Stimulated activated CD8-positive, alpha-beta memory T cell treated with anti-CD3 and anti-CD28 coated beads, Interleukin-4, amount 100 ng/mL, for 1 hour (primary cell): ENCODE results near the gene CYP4F3.
"Not testable (repeated sequence)": the region's sequence is repeated elsewhere in the genome, so short reads cannot be mapped to it uniquely, and the experiment has no call there.

Experiments
- DNase-seq, 2 donors: peaks; one replicate each; pipeline ENCODE4 v3.0.0-alpha.2; 2020; ENCODE audit warnings: low read depth in 2 of 2, low spot score in 1 of 2

Gene CYP4F3, protein sequence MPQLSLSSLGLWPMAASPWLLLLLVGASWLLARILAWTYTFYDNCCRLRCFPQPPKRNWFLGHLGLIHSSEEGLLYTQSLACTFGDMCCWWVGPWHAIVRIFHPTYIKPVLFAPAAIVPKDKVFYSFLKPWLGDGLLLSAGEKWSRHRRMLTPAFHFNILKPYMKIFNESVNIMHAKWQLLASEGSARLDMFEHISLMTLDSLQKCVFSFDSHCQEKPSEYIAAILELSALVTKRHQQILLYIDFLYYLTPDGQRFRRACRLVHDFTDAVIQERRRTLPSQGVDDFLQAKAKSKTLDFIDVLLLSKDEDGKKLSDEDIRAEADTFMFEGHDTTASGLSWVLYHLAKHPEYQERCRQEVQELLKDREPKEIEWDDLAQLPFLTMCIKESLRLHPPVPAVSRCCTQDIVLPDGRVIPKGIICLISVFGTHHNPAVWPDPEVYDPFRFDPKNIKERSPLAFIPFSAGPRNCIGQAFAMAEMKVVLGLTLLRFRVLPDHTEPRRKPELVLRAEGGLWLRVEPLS

DNA sequence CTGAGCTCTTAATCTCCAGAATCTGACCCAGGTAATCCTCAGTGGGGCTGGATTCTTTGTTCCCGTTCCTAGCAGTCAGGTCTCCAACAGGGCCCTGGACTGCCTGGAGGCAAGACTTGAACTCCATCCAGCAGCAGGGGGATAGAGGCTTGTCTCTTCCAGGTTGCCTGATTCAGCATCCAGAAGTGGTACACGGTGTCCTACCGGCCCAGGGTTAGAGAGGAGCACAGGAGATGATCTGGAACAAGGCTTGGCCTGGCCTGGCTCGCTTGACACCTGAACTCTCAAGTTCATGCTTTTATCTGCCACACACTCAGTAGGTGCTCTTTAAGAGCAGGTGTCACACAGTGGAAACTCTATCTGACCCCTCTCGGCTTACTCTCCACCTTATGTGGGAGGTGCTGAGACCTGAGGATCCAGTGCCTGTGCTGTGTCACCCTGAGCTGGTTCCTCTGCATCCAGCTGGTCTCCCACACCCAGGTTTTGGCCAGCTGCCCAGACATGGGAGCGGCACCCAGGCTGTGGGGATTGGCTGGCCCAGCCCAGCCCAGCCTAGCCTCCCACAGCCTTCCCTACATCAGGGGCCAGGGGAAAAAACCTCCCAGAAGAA is at the start of gene CYP4F3:
Gene CYP4F3, plus strand, starts transcription at position 604 of the 610 bp plus-strand sequence. CDS start 519 bp downstream, outside the sequence.
- no peak for DNase-seq

DNA sequence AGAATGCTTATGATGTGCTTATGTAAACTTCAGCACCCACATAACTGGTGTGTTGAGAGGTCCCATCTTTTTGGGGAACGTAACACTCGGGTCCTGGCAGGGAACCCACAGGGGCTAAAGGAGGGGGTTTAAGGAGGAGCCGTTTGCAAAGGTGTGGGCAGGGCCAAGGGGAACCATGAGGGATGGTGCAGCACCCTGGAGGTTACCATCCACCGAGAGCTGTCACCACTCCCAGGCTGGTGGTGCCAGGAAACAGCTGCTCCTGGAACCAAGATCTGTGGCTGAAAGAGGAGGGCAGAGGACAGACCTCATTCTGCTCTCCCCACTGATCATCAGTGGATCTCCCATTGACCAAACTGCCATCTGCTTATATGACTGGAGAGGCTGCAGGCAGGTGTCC is 48.9 kb upstream of the CYP4F3 start:
- DNase-seq = no peak

DNA sequence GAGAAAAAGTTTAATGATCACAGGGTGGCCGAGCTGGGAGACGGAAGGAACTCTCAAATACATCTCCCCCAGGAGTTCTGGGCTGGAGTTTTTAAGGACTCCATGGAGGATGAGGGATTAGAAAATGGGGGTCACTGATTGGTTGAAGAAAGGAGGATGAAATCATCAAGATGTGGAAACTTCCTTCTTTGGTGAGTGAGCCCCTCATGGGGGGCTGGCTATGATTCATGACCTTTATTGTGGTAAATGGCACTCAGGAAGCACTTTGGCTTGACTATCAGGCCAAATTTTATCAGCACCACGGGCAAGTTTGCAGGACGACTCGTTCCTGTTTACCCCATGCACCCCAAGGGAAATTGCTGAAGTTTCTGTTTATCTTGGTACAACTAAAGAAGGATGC is 48.2 kb upstream of the CYP4F3 start:
- DNase-seq = not testable (repeated sequence)

GRCh38 chr19:15593766-15594165 is 46.9 kb upstream of the CYP4F3 start:
- not testable (repeated sequence) for DNase-seq

DNA sequence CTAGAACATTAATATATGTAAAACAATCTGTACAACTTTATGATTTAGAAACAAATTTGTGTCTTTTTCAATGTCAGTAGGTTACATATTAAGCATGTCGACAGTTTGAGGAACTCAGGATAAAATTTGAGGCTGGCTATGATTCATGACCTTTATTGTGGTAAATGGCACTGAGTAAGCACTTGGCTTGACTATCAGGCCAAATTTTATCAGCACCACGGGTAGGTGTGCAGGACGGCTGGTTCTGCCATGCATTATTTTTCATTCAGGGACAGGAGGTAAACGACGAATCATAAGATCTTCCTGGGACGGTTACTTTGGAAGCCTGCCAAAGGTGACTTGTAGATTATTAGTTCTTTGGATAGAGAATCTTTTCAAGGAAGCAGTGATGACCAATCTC is 45.6 kb upstream of the CYP4F3 start:
- no peak for DNase-seq

DNA sequence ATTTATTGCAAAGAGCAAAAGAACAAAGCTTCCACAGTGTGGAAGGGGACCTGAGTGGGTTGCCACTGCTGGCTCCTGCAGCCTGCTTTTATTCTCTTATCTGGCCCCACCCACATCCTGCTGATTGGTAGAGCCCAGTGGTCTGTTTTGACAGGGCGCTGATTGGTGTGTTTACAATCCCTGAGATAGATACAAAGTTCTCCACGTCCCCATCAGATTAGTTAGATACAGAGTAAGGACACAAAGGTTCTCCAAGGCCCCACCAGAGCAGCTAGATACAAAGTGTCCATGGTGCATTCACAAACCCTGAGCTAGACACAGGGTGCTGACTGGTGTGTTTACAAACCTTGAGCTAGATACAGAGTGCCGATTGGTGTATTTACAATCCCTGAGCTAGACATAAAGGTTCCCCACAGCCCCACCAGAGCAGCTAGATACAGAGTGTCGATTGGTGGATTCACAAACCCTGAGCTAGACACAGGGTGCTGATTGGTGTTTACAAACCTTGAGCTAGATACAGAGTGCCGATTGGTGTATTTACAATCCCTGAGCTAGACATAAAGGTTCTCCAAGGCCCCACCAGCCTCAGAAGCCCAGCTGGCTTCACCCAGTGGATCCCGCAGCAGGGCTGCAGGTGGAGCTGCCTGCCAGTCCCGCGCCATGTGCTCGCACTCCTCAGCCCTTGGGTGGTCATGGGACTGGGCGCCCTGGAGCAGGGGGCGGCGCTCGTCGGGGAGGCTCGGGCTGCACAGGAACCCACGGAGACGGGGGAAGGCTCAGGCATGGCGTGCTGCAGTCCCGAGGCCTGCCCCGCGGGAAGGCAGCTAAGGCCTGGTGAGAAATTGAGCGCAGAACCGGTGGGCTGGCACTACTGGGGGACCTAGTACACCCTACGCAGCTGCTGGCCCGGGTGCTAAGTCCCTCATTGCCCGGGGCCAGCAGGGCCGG is 32.4 kb upstream of the CYP4F3 start:
- not testable (repeated sequence) for DNase-seq

GRCh38 chr19:15609261-15609660 is 31.4 kb upstream of the CYP4F3 start:
- no peak for DNase-seq

- DNase-seq = no peak
Observed at GRCh38 chr19:15612342-15612741, 28.4 kb upstream of the CYP4F3 start.

DNA sequence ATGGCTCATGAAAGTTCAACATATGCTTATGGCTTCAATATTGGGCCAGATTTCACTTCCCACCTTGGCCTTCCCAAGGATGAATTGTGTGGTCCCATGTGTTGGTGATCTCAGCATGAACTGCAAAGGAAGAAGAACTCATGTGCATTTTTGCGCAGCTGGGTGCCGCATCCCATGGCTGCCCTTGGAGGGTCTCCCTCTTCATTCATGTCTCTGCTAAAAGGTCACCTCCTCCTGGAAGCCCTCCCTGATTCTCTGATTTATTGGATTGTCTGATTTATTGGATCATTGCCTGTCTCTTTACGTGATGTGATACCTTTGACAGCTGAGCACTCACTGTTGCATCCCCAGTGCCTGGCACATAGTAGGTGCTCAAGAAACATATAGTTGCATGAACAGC is 27.4 kb upstream of the CYP4F3 start:
- no peak for DNase-seq

- DNase-seq = no peak
Observed at GRCh38 chr19:15614507-15615379, 26.0 kb upstream of the CYP4F3 start, which contains the start of gene CYP4F8. TSS of gene CYP4F8 (plus strand) at chr19:15615218. CDS start at chr19:15615617, 399 bp downstream.

GRCh38 chr19:15615526-15615925 is 25.2 kb upstream of the CYP4F3 start:
- DNase-seq = no peak

DNA sequence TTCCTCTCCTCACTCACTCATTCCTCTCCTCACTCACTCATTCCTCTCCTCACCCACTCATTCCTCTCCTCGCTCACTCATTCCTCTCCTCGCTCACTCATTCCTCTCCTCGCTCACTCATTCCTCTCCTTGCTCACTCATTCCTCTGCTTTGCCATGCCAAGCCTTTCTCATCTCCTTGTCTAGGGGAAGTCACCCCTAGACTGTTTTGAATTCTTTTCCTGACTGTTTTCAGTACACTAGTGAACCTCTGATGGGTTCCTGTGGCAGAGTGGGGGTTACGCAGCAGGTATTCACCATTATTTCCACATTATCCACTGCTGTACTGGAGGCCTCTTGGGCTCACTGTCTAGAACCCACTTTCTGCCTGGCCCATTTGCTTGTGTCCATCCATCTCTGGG is 24.5 kb upstream of the CYP4F3 start:
- DNase-seq = no peak

- no peak for DNase-seq
Observed at GRCh38 chr19:15616627-15617270, 23.9 kb upstream of the CYP4F3 start.

GRCh38 chr19:15618321-15618720 is 22.4 kb upstream of the CYP4F3 start:
- no peak for DNase-seq

GRCh38 chr19:15621801-15622200 is 18.9 kb upstream of the CYP4F3 start:
- DNase-seq = no peak

- no peak for DNase-seq
Observed at GRCh38 chr19:15622991-15623390, 17.7 kb upstream of the CYP4F3 start.

DNA sequence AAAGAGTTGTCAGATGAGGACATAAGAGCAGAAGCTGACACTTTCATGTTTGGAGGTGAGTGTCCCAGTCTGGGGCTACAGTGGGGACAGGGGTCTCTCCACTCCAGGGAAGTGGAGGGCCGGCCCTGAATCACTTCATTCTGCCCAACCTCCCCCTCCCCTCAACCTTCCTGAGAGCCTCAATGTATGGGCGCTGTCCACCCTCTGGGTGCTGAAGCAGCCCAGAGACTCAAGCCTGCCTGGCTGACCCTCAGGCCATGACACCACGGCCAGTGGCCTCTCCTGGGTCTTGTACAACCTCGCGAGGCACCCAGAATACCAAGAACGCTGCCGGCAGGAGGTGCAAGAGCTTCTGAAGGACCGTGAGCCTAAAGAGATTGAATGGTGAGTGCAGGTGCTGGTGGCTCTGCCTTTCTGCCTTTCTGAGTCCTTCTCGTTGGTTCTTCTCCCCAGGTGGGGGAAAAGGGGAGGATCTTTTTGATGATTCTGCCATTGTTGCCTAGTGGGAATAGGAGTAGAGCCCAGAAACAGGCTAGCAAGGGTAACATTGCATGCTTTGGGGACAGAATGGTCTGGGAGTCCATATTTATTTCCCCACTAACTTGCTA is 16.9 kb upstream of the CYP4F3 start:
- no peak for DNase-seq

DNA sequence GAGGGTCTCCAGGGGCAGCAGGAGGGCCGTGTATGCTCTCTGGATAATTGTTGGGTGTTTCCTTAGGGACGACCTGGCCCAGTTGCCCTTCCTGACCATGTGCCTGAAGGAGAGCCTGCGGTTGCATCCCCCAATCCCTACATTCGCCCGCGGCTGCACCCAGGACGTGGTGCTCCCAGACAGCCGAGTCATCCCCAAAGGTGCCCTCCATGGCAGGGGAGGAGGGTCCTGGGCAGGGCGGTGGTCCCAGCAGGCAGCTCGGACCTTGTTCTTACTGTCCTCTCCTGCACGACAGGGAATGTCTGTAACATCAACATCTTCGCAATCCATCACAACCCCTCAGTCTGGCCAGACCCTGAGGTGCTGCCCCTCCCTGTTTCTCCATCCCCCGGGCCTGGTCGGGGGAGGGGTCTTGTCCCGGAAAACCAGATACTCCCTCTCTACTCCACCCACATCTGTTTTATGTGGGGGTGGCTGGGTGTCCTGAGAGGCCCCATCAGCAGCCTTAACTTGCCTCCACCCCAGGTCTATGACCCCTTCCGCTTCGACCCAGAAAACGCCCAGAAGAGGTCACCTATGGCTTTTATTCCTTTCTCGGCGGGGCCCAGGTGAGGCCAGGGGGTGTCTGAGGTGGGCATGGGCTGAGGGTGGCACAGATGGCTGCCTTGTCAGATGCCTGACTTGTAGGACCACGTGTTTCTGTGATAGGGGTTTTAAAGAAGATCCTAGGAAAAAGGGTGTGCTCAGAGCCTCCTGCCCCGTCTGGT is 12.3 kb upstream of the CYP4F3 start:
- no peak for DNase-seq
